Activated CD8-positive, alpha-beta memory T cell treated with anti-CD3 and anti-CD28 coated beads, Interleukin-2, amount 10 ng/mL, durations not matched to agents 7 days and 5 days (primary cell): ENCODE measurements around the gene MYMX. TPM values are rescaled to one million over a fixed set of nuclear protein-coding genes. Genes with fewer than 3 reads are reported as not detected.

Experiments used
- ATAC-seq: fragments of 150-1000 bp; cut with Tn5 transposase; one replicate; pipeline ENCODE4 v1.10.0; 2021; ENCODE audit warnings: moderate library complexity
- CTCF ChIA-PET: fragments of 350-600 bp; sonication (Branson Sonifier 250); formaldehyde crosslinking; loops from one replicate; lab custom pipeline; 2021; ENCODE audit warnings: antibody characterized with exemption; lab: Charles Lee
- DNase-seq: peaks from one replicate; pipeline ENCODE4 v3.0.0-alpha.2; 2020
- H3K27ac Mint-ChIP-seq: one replicate; pipeline ENCODE4 v1.8.0; 2021; ENCODE audit warnings: mild to moderate bottlenecking, mixed read lengths
- H3K27me3 Mint-ChIP-seq: one replicate; pipeline ENCODE4 v1.8.0; 2021; ENCODE audit warnings: mixed read lengths
- H3K36me3 Mint-ChIP-seq: one replicate; pipeline ENCODE4 v1.8.0; 2021; ENCODE audit warnings: mild to moderate bottlenecking, mixed read lengths
- H3K4me1 Mint-ChIP-seq: one replicate; pipeline ENCODE4 v1.8.0; 2021; ENCODE audit warnings: mixed read lengths
- H3K4me3 Mint-ChIP-seq: one replicate; pipeline ENCODE4 v1.8.0; 2021; ENCODE audit warnings: mild to moderate bottlenecking, moderate library complexity, mixed read lengths
- H3K9me3 Mint-ChIP-seq: one replicate; pipeline ENCODE4 v1.8.0; 2022; ENCODE audit warnings: low read depth, mixed read lengths
- total RNA-seq, 2 experiments: library from RNA; stranded (reverse); gene quantifications; one replicate each; pipeline ENCODE4 v1.2.3, GENCODE V29; 2021

MYMX gene
- total RNA-seq, 2 experiments from 2014 or later, result not detected

DNA sequence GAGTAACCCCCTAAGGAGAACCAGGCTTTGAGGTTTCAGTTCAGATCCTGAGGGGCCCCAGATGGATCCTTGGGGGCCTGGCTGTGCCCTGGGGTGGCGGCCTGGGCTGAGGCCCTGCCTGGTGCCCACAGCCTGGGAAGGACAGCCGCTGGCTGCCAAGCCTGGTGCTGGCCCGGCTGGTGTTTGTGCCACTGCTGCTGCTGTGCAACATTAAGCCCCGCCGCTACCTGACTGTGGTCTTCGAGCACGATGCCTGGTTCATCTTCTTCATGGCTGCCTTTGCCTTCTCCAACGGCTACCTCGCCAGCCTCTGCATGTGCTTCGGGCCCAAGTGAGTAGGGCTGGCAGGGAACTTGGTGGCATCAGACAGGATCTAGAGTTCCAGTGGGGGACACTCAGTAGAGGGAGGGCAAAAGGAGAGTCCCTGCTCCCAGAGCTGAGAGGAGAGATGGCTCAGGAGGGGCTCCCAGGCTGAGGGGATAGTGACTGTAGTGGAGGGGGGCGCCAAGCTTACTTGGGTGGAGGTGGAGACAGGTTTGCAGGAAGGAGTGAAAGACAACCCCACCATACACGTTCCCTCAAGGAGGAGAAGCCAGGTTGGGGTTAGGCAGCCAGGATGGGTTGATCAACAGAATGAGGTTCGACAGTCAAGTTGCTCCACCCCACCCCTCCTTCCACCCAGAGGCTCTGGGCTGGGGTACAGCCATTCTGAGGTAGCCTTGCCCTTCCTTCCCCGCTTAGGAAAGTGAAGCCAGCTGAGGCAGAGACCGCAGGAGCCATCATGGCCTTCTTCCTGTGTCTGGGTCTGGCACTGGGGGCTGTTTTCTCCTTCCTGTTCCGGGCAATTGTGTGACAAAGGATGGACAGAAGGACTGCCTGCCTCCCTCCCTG is 16.2 kb downstream of the MYMX start:
- Mint-ChIP-seq H3K27me3 (no peaks in the 10 kb centered on the region), H3K4me3 (no peak overlapping the region), H3K27ac (peak overlapping the region; percentile 54), H3K36me3 (peaks cover 3% of the 10 kb centered on the region), H3K4me1 (peaks cover 19% of the 10 kb centered on the region), H3K9me3 (no peaks in the 10 kb centered on the region)
- ATAC-seq (no peak), DNase-seq (no peak)
- CTCF ChIA-PET, result interaction anchor here (0.8 to 7.6 kb wide), 6 partner anchors 10 to 137 kb away, joined by 3 to 88 read pairs (median 24); partner anchors contain the start of genes HSP90AB1 and SLC29A1

DNA sequence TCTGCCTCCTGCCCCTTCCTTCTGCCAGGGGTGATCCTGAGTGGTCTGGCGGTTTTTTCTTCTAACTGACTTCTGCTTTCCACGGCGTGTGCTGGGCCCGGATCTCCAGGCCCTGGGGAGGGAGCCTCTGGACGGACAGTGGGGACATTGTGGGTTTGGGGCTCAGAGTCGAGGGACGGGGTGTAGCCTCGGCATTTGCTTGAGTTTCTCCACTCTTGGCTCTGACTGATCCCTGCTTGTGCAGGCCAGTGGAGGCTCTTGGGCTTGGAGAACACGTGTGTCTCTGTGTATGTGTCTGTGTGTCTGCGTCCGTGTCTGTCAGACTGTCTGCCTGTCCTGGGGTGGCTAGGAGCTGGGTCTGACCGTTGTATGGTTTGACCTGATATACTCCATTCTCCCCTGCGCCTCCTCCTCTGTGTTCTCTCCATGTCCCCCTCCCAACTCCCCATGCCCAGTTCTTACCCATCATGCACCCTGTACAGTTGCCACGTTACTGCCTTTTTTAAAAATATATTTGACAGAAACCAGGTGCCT is 16.9 kb downstream of the MYMX start:
- Mint-ChIP-seq H3K4me3 (no peak overlapping the region), H3K27me3 (no peaks in the 10 kb centered on the region), H3K27ac (peak overlapping the region; percentile 54), H3K4me1 (peaks cover 26% of the 10 kb centered on the region), H3K9me3 (no peaks in the 10 kb centered on the region), H3K36me3 (peaks cover 3% of the 10 kb centered on the region)
- CTCF ChIA-PET, result interaction anchor here (0.9 to 7.6 kb wide), 7 partner anchors 11 to 139 kb away, joined by 3 to 88 read pairs (median 7); partner anchors contain the start of genes HSP90AB1 and SLC29A1
- ATAC-seq (no peak), DNase-seq (no peak)

GRCh38 chr6:44234101-44235025 is 17.6 kb downstream of the MYMX start:
- H3K36me3 Mint-ChIP-seq, result peaks cover 3% of the 10 kb centered on the region
- CTCF ChIA-PET, result interaction anchor here (0.8 to 7.6 kb wide), 12 partner anchors 11 to 140 kb away, joined by 3 to 88 read pairs (median 5); partner anchors contain the start of genes AARS2, HSP90AB1, MYMX and SLC29A1
- ATAC-seq (no peak), DNase-seq (no peak)
- no peak overlapping the region for H3K4me3 Mint-ChIP-seq
- H3K4me1 Mint-ChIP-seq, result peaks cover 26% of the 10 kb centered on the region
- H3K9me3 Mint-ChIP-seq, result no peaks in the 10 kb centered on the region
- no peaks in the 10 kb centered on the region for H3K27me3 Mint-ChIP-seq
- no peak overlapping the region for H3K27ac Mint-ChIP-seq

DNA sequence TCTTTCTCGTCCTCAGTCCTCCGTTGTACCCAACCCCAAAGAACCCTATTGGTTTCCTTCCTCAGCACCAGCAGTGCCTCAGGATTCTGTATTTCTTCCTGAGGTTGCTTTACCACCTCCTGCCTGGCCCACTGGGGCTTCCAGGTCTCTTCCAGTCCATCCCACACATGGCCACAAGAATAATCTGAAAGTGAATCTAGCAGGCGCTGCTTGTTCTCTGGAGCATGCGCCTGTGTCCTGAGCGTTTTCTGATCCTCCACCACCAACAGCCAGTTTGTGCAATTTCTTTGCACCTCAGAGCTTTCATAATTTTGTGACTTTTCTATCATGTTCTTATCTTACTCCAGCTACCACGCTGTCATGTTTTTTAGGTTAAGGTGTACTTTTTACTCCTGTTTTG is 18.5 kb downstream of the MYMX start:
- Mint-ChIP-seq H3K4me3 (no peak overlapping the region), H3K4me1 (peaks cover 26% of the 10 kb centered on the region), H3K27me3 (no peaks in the 10 kb centered on the region), H3K9me3 (no peaks in the 10 kb centered on the region), H3K36me3 (peaks cover 3% of the 10 kb centered on the region), H3K27ac (no peak overlapping the region)
- ATAC-seq (no peak), DNase-seq (no peak)
- CTCF ChIA-PET, result interaction anchor here (0.8 to 7.6 kb wide), 12 partner anchors 8 to 140 kb away, joined by 3 to 88 read pairs (median 5); partner anchors contain the start of genes AARS2, HSP90AB1, MYMX and SLC29A1

DNA sequence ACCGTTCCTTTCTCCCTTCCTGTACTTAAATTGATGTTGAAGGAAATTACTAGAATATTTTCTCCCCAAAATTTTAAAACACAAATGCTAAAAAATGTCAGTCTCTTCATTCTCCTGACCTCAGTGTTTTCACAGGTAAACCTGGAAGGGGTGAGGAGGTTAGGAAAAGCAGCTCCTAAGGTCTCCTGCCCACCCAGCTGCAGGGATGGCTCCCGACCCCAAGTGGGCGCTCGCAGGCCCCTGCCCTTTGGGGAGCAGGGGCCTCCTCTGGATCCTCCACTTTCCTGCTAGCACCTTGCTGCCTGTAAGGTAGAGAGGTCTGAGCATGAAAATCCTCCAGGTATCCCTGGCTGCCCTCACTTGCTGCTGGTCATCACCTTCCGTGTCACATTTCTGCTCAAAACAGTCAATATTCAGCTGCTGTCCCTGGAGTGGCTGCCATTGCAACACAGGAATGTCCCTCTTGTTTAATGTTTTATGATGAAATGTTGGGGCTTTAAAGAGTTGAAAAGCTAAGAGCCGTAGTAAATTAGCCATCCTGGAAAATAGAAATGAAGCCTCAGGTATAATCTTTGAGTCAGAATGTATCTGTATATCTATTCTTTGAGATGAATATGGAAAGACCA is 19.3 kb downstream of the MYMX start:
- CTCF ChIA-PET, result interaction anchor here (1.1 to 7.6 kb wide), 12 partner anchors 8 to 138 kb away, joined by 3 to 88 read pairs (median 6); partner anchors contain the start of genes AARS2, HSP90AB1, MYMX and SLC29A1
- peaks cover 26% of the 10 kb centered on the region for H3K4me1 Mint-ChIP-seq
- DNase-seq (no peak), ATAC-seq (no peak)
- H3K27ac Mint-ChIP-seq, result no peak overlapping the region
- H3K27me3 Mint-ChIP-seq, result no peaks in the 10 kb centered on the region
- no peaks in the 10 kb centered on the region for H3K9me3 Mint-ChIP-seq
- H3K4me3 Mint-ChIP-seq, result no peak overlapping the region
- peaks cover 3% of the 10 kb centered on the region for H3K36me3 Mint-ChIP-seq

- peak overlapping the region; percentile 84 for H3K4me3 Mint-ChIP-seq
- peak; percentile 89 for ATAC-seq
Measured at GRCh38 chr6:44237021-44237812, 20.5 kb downstream of the MYMX start.

DNA sequence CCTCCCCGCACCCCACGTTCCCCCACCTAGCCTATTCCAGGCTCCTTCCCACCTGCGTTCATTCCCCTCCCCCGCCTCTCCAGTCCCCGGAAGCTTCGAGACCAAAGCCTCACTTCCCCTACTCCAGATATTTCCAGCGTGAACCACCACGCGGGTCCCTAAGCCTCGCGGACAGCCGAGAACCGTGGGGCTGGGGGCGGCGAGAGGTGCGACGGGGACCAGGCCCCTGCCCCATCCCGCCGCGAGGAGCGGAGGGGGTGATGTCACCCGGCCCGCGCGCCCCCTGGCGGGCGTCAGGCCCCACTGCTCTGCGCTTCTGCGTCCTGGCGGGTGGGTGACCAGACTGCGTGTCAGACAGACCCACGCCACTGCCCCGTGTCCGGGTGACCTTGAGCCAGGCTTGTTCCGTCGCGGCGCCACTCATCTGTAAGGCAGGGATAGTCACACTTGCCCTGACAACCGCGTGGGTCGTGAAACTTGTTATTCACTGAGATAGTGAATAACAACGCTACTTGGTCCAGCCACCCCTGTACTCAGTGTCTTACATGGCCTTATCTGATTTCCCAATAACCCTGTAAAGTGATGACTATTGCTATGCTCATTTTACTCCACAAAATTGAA is 21.2 kb downstream of the MYMX start:
- Mint-ChIP-seq H3K9me3 (no peaks in the 10 kb centered on the region), H3K36me3 (peaks cover 3% of the 10 kb centered on the region), H3K4me1 (peaks cover 26% of the 10 kb centered on the region), H3K4me3 (peak overlapping the region; percentile 84), H3K27me3 (no peaks in the 10 kb centered on the region), H3K27ac (peak overlapping the region; percentile 96)
- CTCF ChIA-PET, result interaction anchor here (0.8 to 7.6 kb wide), 19 partner anchors 8 to 601 kb away, joined by 3 to 88 read pairs (median 5); partner anchors contain the start of genes HSP90AB1, SLC29A1 and SLC35B2
- ATAC-seq, result peak; percentile 94
- peak; percentile 85 for DNase-seq

More at GRCh38 chr6:44237021-44237812, 20.5 kb downstream of the MYMX start:
- peak; percentile 85 for DNase-seq
- Mint-ChIP-seq H3K27me3 (no peaks in the 10 kb centered on the region), H3K27ac (peak overlapping the region; percentile 96), H3K4me1 (peaks cover 26% of the 10 kb centered on the region), H3K36me3 (peaks cover 3% of the 10 kb centered on the region), H3K9me3 (no peaks in the 10 kb centered on the region)
- CTCF ChIA-PET, result interaction anchor here (0.8 to 7.6 kb wide), 20 partner anchors 9 to 600 kb away, joined by 3 to 88 read pairs (median 5); partner anchors contain the start of genes HSP90AB1, SLC29A1 and SLC35B2

DNA sequence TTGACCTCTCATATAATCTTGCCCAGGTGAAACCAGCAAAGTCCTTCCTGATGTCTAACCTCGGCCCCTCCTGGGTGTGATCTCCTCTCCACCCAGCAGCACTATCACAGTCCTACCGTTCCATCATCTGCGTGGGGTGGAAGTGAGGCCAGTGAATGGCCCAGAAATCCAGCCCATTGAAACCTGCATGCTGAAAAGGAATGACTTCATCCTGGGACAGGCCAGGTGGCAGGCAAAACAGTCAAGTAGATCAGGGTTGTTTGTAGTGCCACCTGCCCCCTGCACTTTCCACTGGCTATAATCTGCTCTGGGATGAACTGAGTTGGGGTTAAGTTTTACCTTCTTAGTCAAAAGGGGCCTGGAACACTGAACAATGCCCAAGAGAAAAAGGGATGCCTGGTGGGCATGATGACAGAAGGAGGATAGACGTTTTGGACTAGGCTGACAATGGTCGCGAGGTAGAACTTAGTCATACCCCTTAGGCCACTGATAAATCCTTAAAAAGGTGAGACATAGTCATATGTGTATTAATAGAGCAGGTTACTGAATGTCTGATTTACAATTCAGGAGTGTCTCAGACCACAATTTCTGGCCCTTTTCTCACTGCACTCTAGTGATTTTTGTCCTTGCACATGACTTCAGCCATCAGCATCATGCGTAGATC is 22.1 kb downstream of the MYMX start:
- H3K4me1 Mint-ChIP-seq, result peaks cover 21% of the 10 kb centered on the region
- CTCF ChIA-PET, result interaction anchor here (0.9 to 7.6 kb wide), 7 partner anchors 8 to 464 kb away, joined by 3 to 88 read pairs (median 4); partner anchors contain the start of genes HSP90AB1 and SLC29A1
- ATAC-seq, result no peak
- H3K9me3 Mint-ChIP-seq, result no peaks in the 10 kb centered on the region
- no peak overlapping the region for H3K27ac Mint-ChIP-seq
- no peaks in the 10 kb centered on the region for H3K36me3 Mint-ChIP-seq
- no peak for DNase-seq
- H3K4me3 Mint-ChIP-seq, result peak overlapping the region; percentile 13
- no peaks in the 10 kb centered on the region for H3K27me3 Mint-ChIP-seq

DNA sequence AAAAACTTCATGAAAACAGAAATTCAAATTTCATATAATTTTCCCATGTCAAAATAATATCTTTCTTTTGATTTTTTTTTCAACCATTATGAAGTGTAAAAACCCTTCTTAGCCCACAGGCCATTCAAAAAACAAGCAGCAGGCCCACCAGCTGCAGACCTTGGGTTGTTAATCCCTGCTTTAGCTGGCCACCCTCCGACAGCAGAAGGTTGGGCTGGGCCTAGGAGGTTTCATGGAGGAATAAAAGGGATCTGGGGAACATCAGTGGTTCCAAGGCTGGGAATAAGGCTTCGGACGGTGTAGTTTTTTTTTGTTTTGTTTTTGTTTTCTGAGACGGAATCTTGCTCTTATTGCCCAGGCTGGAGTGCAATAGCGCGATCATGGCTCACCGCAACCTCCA is 26.6 kb downstream of the MYMX start:
- CTCF ChIA-PET, result interaction anchor here (0.8 to 2.0 kb wide), 2 partner anchors 8 to 13 kb away, joined by 3 to 6 read pairs; partner anchors contain the start of gene SLC35B2
- DNase-seq (no peak), ATAC-seq (no peak)
- Mint-ChIP-seq H3K36me3 (peaks cover 14% of the 10 kb centered on the region), H3K4me3 (no peak overlapping the region), H3K27ac (no peak overlapping the region), H3K27me3 (no peaks in the 10 kb centered on the region), H3K4me1 (peaks cover 20% of the 10 kb centered on the region), H3K9me3 (no peaks in the 10 kb centered on the region)

GRCh38 chr6:44245391-44245911 is 28.7 kb downstream of the MYMX start:
- CTCF ChIA-PET, result interaction anchor here (0.7 to 5.1 kb wide), 5 partner anchors 10 to 67 kb away, joined by 3 to 60 read pairs (median 12); partner anchors contain the start of genes AARS2 and SLC35B2
- peaks cover 35% of the 10 kb centered on the region for H3K36me3 Mint-ChIP-seq
- peak overlapping the region; percentile 99 for H3K27ac Mint-ChIP-seq
- DNase-seq (no peak), ATAC-seq (no peak)
- H3K9me3 Mint-ChIP-seq, result no peaks in the 10 kb centered on the region
- peaks cover 39% of the 10 kb centered on the region for H3K4me1 Mint-ChIP-seq
- H3K27me3 Mint-ChIP-seq, result no peaks in the 10 kb centered on the region
- peak overlapping the region; percentile 99 for H3K4me3 Mint-ChIP-seq
